Loucy (cell line): Measurements from ENCODE around the gene CAPS.

Experiments
- CTCF ChIP-seq: fragments of 200-600 bp; sonication (generic); conservative IDR thresholded peaks from 2 replicates; pipeline ENCODE4 v1.5.1; 2014; ENCODE audit warnings: mild to moderate bottlenecking, antibody characterized with exemption, low read length
- EZH2phosphoT487 ChIP-seq: fragments of 200-600 bp; IDR thresholded peaks from 2 replicates; pipeline ENCODE4 v1.6.1; 2018; ENCODE audit warnings: antibody characterized with exemption, mild to moderate bottlenecking, moderate library complexity, borderline replicate concordance

- no peak for TF ChIP-seq CTCF
- no peak for TF ChIP-seq EZH2phosphoT487
Observed at GRCh38 chr19:5929625-5930024, 15.6 kb downstream of the CAPS start.
